ENCODE data around the gene SUPT3H. TPM values are rescaled to one million over a fixed set of nuclear protein-coding genes. Genes with fewer than 3 reads are reported as not detected.
"Not testable (repeated sequence)": the region's sequence is repeated elsewhere in the genome, so short reads cannot be mapped to it uniquely, and the experiment has no call there.

Gene SUPT3H
- total RNA-seq, 1 experiment from 2014 or later, result 15.8 TPM

DNA sequence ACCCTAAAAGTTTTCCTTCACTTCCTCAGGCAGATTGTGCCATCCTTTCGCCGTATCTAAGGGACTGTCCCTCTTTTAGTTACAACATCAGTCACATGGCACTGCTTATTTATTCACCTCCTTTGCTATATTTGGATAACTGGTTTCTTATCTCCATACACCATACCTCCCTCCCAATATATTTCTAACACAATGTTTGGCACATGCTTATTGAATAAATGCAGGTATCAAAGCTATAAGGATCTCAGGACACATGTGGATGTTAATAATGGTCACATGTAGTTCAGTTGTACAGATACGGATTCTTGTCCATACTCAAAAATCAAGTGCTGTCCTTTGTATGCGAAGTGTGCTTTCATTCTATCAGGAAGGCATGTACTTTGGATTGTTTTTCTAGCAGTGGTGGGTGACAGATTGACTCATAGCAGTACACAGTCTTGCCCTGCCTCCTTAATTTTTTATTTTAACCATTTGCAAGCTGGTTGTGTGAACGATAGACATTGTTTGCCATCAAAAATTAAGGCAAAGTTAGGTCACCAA lies 456.7 kb downstream of the SUPT3H start:
- H3K27me3 ChIP-seq, result no peaks in the 10 kb centered on the region
- no peak overlapping the region for H3K27ac ChIP-seq
- H3K4me3 ChIP-seq, result no peak overlapping the region
- no peaks in the 10 kb centered on the region for H3K36me3 ChIP-seq
- 0 out of 2 replicates have a peak, but pooled peaks cover 14% of the 10 kb centered on the region for H3K4me1 ChIP-seq
- no peak for DNase-seq
- H3K9me3 ChIP-seq (replicated peaks), result no peaks in the 10 kb centered on the region; the same call in 1 of the 2 replicates

DNA sequence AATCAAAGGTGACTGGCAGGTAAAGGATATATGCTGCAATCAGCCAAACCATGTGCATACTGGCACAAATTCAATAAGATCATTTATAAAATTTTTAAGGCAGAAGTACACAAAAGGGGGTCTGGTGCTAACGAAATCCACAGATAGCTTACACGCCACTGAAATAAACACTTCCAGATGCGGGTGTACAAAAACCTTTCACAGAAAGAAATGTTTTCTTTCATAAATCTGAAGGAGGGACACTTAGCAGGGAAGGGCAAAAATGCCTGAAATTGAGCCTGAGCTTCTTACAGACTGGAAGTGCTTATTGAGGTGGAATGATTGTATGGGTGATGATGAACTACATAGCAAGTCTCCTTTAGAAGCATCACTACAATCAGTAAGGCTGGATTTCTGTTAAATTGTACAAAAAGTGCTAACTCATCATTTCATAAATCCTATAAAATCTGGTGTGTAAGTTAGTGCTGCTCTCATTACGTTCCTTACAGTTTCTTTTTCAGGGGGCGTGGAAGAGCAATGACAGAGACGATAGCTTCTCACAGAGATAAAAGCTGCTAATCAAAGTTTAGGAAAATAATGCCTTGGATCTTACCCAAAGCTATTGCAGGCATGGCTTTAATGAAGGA lies 458.9 kb downstream of the SUPT3H start:
- Histone ChIP-seq H3K9me3 (replicated peaks) (no peaks in the 10 kb centered on the region; the same call in 1 of the 2 replicates), H3K4me1 (0 out of 2 replicates have a peak, but pooled peaks cover 8% of the 10 kb centered on the region), H3K27ac (peak overlapping the region; percentile 9; the same call in 1 of the 2 replicates), H3K36me3 (no peaks in the 10 kb centered on the region), H3K4me3 (no peak overlapping the region), H3K27me3 (no peaks in the 10 kb centered on the region)
- DNase-seq, result no peak

- Histone ChIP-seq H3K27ac (no peak overlapping the region), H3K27me3 (no peaks in the 10 kb centered on the region), H3K4me1 (0 out of 2 replicates have a peak, but pooled peaks cover 8% of the 10 kb centered on the region), H3K9me3 (replicated peaks) (no peaks in the 10 kb centered on the region; the same call in 1 of the 2 replicates), H3K36me3 (no peaks in the 10 kb centered on the region), H3K4me3 (no peak overlapping the region)
- no peak for DNase-seq
Measured at GRCh38 chr6:44917430-44917829, 460.3 kb downstream of the SUPT3H start.

DNA sequence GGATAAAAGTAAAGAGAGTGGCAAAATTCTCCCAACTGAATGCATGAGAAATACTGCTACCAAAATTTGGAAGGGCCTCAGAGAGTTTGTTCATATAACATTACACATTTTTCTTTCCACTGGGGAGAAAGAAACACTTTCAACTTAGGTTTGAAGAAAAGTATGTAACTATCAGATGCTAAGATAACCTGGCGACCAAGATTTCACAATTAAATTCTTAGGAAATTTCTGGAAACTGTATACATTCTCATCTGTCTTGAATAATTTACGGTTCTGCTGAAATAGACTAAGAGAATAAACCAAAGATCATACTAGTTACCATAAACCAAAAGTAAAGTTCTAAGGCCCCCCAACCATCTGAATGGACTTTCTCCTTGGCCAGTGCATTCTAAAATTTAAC lies 462.6 kb downstream of the SUPT3H start:
- 0 out of 2 replicates have a peak, but pooled peaks cover 8% of the 10 kb centered on the region for H3K4me1 ChIP-seq
- H3K27ac ChIP-seq, result no peak overlapping the region
- H3K36me3 ChIP-seq, result no peaks in the 10 kb centered on the region
- H3K9me3 ChIP-seq (replicated peaks), result no peaks in the 10 kb centered on the region
- no peaks in the 10 kb centered on the region for H3K27me3 ChIP-seq
- no peak overlapping the region for H3K4me3 ChIP-seq
- no peak for DNase-seq

DNA sequence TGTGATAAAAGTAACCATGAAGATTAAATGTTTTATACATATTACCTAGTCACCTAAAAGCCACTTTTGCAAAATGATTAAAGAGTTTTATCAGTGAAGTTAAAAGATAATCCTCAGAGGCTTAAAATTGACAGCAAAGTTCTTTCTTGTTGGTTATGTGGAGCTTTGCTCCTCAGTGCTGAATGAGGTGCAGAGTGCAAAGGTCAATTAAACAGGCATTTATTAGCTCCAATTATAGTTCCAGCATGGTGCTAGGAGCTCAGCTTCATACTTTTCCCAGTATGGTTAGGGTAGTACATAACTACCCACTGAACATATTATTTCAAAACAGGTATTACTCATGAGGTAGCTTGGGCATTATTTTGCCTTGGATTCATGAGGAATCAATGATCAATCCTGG lies 463.6 kb downstream of the SUPT3H start:
- DNase-seq, result no peak
- Histone ChIP-seq H3K36me3 (no peaks in the 10 kb centered on the region), H3K4me1 (0 out of 2 replicates have a peak, but pooled peaks cover 5% of the 10 kb centered on the region), H3K4me3 (no peak overlapping the region), H3K9me3 (replicated peaks) (no peaks in the 10 kb centered on the region), H3K27ac (no peak overlapping the region), H3K27me3 (no peaks in the 10 kb centered on the region)

- H3K4me1 ChIP-seq, result no peaks in the 10 kb centered on the region
- H3K4me3 ChIP-seq, result no peak overlapping the region
- H3K27me3 ChIP-seq, result no peaks in the 10 kb centered on the region
- no peak for DNase-seq
- H3K27ac ChIP-seq, result no peak overlapping the region
- no peaks in the 10 kb centered on the region for H3K36me3 ChIP-seq
- peaks cover 7% of the 10 kb centered on the region for H3K9me3 ChIP-seq (replicated peaks)
Measured at GRCh38 chr6:44906761-44907160, 471.0 kb downstream of the SUPT3H start.

GRCh38 chr6:44900358-44900757 lies 477.4 kb downstream of the SUPT3H start:
- H3K4me3 ChIP-seq, DNase-seq, H3K27ac ChIP-seq, H3K36me3 ChIP-seq, H3K27me3 ChIP-seq: not testable (repeated sequence)
- Histone ChIP-seq H3K4me1 (peaks cover 31% of the 10 kb centered on the region), H3K9me3 (replicated peaks) (peaks cover 11% of the 10 kb centered on the region)

GRCh38 chr6:44898296-44898930 lies 479.3 kb downstream of the SUPT3H start:
- DNase-seq, result peak; percentile 61 to 71
- peak overlapping the region; percentile 11 for H3K27ac ChIP-seq
- H3K9me3 ChIP-seq (replicated peaks), result peaks cover 11% of the 10 kb centered on the region
- no peak overlapping the region for H3K4me3 ChIP-seq
- H3K27me3 ChIP-seq, result no peaks in the 10 kb centered on the region
- H3K36me3 ChIP-seq, result no peaks in the 10 kb centered on the region
- H3K4me1 ChIP-seq, result peaks cover 32% of the 10 kb centered on the region

DNA sequence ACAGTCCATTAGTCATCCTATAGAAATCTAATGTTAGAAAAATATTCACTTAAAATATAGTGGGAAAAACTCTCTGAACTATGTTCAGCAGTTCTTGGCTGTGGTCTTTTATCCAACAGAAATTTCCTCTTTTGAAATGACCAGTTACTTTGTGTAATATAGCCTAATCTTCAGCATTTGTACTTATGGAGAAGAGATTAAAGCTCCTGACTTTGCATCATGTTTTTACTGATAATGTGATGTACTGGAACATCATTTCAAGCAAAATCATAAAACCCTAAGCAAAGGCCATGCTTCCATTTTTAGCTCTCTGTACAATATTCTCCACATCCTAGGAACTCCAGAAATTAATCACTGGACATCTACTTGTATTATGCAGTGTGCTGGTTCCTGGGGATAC lies 480.4 kb downstream of the SUPT3H start:
- Histone ChIP-seq H3K27ac (no peak overlapping the region; the same call in 1 of the 2 replicates), H3K9me3 (replicated peaks) (peaks cover 11% of the 10 kb centered on the region), H3K36me3 (no peaks in the 10 kb centered on the region), H3K4me1 (peaks cover 32% of the 10 kb centered on the region), H3K27me3 (no peaks in the 10 kb centered on the region), H3K4me3 (no peak overlapping the region)
- no peak for DNase-seq

DNA sequence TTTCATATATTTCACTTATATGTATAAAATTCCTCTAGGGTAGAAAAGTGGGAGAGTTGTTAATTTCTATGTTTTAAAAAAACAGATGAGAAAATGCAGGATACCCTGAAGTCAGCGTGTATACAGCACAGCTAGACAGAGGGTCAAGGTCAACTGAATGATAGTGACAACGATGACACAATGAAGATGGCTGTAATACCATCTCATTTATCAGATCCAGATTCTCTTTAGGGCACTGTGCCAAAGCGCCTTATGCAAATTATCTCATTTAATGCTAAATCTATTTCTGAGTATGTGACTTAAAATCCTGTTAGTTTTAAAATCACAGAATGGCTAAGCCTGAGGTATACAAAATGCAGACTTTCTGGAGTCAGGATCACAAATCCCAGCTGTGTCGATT lies 481.0 kb downstream of the SUPT3H start:
- DNase-seq, result no peak
- Histone ChIP-seq H3K36me3 (no peaks in the 10 kb centered on the region), H3K27ac (no peak overlapping the region), H3K4me1 (peaks cover 32% of the 10 kb centered on the region), H3K9me3 (replicated peaks) (peaks cover 8% of the 10 kb centered on the region), H3K4me3 (no peak overlapping the region), H3K27me3 (no peaks in the 10 kb centered on the region)

DNA sequence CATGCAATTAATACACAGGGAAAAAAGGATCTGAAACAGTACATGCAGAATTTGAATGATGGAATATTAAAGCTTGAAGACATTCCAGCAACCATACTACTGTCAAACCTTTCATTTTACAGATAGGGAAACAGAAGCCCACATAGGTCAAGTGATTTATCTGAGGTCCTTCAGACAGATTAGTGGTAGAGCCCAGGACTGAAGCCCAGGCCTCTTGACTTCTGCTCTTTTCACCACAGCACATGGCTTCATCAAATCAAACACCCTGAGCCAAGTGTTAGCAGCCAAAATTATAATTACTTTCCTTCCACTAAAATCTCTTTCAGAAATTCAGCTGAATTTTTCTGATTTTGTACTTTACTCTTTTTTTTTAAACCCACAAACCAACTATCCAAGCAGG lies 485.2 kb downstream of the SUPT3H start:
- H3K9me3 ChIP-seq (replicated peaks), result peaks cover 4% of the 10 kb centered on the region; the same call in 1 of the 2 replicates
- H3K36me3 ChIP-seq, result no peaks in the 10 kb centered on the region
- no peak overlapping the region for H3K4me3 ChIP-seq
- no peak overlapping the region for H3K27ac ChIP-seq
- no peaks in the 10 kb centered on the region for H3K27me3 ChIP-seq
- H3K4me1 ChIP-seq, result peaks cover 20% of the 10 kb centered on the region
- no peak for DNase-seq

DNA sequence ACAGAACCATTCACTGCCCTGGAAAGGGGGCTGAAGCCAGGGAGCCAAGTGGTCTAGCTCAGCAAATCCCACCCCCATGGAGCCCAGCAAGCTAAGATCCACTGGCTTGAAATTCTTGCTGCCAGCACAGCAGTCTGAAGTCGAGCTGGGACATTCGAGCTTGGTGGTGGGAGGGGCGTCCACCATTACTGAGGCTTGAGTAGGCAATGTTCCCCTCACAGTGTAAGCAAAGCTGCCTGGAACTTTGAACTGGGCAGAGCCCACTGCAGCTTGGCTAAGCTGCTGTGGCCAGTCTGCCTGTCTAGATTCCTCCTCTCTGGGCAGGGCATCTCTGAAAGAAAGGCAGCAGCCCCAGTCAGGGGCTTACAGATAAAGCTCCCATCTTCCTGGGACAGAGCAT lies 498.7 kb downstream of the SUPT3H start:
- H3K4me3 ChIP-seq; H3K27ac ChIP-seq; H3K9me3 ChIP-seq (replicated peaks); DNase-seq; H3K4me1 ChIP-seq; H3K36me3 ChIP-seq; H3K27me3 ChIP-seq: not testable (repeated sequence)

DNA sequence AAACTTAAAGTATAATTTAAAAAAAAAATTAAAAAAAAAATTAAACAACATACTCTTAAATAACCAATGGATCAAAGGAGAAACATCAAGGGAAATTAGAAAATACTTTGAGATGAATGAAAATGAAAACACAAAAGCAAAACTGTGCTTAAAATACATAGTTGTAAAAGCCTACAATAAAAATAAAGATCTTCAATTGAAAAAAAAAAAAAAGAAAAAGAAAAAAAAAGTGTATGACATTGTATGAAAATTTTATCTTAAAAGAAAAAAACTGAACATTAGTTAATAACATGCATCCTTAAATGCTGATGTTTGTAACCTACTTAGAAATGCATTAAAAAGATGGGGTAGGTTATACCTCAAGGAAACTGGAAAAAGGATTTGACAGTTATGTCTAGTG lies 501.1 kb downstream of the SUPT3H start:
- not testable (repeated sequence) for H3K27me3 ChIP-seq; H3K27ac ChIP-seq; H3K4me1 ChIP-seq; H3K9me3 ChIP-seq (replicated peaks); DNase-seq; H3K4me3 ChIP-seq; H3K36me3 ChIP-seq

GRCh38 chr6:44869321-44869897 lies 508.3 kb downstream of the SUPT3H start:
- Histone ChIP-seq H3K27me3 (no peaks in the 10 kb centered on the region), H3K4me1 (no peaks in the 10 kb centered on the region), H3K4me3 (no peak overlapping the region), H3K36me3 (no peaks in the 10 kb centered on the region), H3K27ac (no peak overlapping the region), H3K9me3 (replicated peaks) (no peaks in the 10 kb centered on the region)
- no peak for DNase-seq

DNA sequence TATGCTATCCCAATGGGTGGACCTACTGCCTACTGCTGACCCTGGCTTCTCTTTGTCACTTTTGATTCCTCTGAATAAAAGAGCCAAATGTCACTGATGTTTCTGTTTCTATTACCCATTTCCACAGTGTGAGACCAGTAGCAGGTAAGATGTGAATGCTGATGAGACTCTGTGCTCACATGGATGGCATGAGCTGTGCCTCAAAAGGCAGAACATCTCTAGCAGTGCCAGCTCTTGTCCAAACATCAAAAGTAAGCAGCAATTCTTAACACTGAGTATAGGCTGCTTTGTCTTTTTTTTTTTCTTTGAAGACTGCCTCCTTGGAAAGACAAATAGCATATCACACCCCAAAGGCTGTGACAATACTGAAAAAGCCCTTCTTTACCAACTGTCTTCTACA lies 508.8 kb downstream of the SUPT3H start:
- H3K27me3 ChIP-seq, result no peaks in the 10 kb centered on the region
- no peaks in the 10 kb centered on the region for H3K9me3 ChIP-seq (replicated peaks)
- H3K4me3 ChIP-seq, result no peak overlapping the region
- H3K4me1 ChIP-seq, result no peaks in the 10 kb centered on the region
- DNase-seq, result no peak
- H3K27ac ChIP-seq, result no peak overlapping the region
- H3K36me3 ChIP-seq, result no peaks in the 10 kb centered on the region
